NB4 (cell line): ENCODE results near the gene FZD10.

Experiments
- MYC ChIP-seq: IDR thresholded peaks from 2 replicates; pipeline ENCODE4 v1.6.1; 2011; ENCODE audit warnings: low read depth, low read length
- POLR2A ChIP-seq: IDR thresholded peaks from 2 replicates; pipeline ENCODE4 v1.6.1; 2011; ENCODE audit warnings: mild to moderate bottlenecking; ENCODE audit not compliant: insufficient read length; ENCODE audit errors: extremely low read depth
- TF ChIP-seq, protein P1 (sequence below): IDR thresholded peaks from one replicate; pipeline ENCODE4 v1.5.1; 2012; ENCODE audit warnings: low read depth, low read length

DNA sequence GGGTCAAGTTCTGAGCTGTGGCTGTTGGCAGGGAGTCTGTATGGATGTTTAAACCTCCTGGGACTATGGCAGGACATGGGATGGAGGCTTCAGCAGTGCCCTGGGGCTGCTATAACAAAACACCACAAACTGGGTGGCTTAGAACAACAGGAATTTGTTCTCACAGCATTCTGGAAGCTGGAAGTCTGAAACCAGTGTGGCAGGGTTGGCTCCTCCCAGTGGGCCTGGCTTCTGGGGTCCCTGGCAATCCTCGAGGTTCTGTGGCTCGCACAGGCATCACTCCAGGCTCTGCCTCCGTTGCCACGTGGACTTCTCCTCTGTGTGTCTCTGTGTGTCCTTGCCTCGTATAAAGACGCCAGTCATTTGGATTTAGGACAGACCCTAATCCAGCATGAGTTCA is 39.9 kb downstream of the FZD10 start:
- TF ChIP-seq POLR2A (no peak), MYC (no peak)
- TF ChIP-seq, protein P1, sequence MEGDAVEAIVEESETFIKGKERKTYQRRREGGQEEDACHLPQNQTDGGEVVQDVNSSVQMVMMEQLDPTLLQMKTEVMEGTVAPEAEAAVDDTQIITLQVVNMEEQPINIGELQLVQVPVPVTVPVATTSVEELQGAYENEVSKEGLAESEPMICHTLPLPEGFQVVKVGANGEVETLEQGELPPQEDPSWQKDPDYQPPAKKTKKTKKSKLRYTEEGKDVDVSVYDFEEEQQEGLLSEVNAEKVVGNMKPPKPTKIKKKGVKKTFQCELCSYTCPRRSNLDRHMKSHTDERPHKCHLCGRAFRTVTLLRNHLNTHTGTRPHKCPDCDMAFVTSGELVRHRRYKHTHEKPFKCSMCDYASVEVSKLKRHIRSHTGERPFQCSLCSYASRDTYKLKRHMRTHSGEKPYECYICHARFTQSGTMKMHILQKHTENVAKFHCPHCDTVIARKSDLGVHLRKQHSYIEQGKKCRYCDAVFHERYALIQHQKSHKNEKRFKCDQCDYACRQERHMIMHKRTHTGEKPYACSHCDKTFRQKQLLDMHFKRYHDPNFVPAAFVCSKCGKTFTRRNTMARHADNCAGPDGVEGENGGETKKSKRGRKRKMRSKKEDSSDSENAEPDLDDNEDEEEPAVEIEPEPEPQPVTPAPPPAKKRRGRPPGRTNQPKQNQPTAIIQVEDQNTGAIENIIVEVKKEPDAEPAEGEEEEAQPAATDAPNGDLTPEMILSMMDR, result no peak
